GM13976 (cell line): Measurements from ENCODE around the gene MYO18A.

Source experiments
- DNase-seq: peaks from one replicate; pipeline ENCODE4 v3.0.0; 2012; ENCODE audit warnings: low spot score
- in situ Hi-C: fragments of 300-500 bp; cut with MboI; formaldehyde crosslinking; loops from one replicate; pipeline ENCODE4 v1.12.0; 2022; ENCODE audit warnings: low sequenced_read_pairs, mixed read lengths, inconsistent platforms; ENCODE audit not compliant: unreplicated experiment
- TF ChIP-seq, protein P1 (sequence below): IDR thresholded peaks from 2 replicates; pipeline ENCODE4 v1.5.1; 2012; ENCODE audit warnings: borderline replicate concordance, mild to moderate bottlenecking; ENCODE audit not compliant: insufficient read depth; ENCODE audit errors: extremely low read depth, missing control alignments, control extremely low read depth

The MYO18A gene

GRCh38 chr17:29179232-29180033 lies 765 bp downstream of the MYO18A start:
- TF ChIP-seq, protein P1, sequence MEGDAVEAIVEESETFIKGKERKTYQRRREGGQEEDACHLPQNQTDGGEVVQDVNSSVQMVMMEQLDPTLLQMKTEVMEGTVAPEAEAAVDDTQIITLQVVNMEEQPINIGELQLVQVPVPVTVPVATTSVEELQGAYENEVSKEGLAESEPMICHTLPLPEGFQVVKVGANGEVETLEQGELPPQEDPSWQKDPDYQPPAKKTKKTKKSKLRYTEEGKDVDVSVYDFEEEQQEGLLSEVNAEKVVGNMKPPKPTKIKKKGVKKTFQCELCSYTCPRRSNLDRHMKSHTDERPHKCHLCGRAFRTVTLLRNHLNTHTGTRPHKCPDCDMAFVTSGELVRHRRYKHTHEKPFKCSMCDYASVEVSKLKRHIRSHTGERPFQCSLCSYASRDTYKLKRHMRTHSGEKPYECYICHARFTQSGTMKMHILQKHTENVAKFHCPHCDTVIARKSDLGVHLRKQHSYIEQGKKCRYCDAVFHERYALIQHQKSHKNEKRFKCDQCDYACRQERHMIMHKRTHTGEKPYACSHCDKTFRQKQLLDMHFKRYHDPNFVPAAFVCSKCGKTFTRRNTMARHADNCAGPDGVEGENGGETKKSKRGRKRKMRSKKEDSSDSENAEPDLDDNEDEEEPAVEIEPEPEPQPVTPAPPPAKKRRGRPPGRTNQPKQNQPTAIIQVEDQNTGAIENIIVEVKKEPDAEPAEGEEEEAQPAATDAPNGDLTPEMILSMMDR: no peak
- in situ Hi-C loops: no loop called here
- no peak for DNase-seq

DNA sequence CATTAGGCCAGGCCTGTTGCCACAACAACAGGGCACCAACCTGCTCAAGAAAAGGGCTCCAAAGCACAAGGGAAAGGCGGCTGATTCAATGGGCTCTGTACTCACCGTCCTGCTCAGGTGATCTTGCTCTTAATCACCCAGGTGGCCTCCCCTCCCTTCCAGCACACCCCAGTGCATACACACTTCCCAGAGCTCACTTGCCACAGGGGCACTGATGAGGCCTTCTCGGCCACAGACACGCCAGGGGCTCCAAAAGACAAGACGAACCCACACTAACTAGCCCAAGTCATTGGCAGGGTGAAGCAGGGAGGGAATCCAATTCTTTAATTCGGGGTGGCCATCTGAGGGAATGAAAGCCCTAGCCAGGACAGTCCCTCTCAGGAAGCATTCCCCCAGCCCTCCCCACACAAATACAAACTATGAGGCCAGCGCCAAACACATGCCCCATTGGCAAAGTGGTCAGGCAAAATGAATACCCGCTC lies 1.4 kb downstream of the MYO18A start:
- TF ChIP-seq, protein P1: no peak
- in situ Hi-C loops: no loop called here
- DNase-seq: no peak

DNA sequence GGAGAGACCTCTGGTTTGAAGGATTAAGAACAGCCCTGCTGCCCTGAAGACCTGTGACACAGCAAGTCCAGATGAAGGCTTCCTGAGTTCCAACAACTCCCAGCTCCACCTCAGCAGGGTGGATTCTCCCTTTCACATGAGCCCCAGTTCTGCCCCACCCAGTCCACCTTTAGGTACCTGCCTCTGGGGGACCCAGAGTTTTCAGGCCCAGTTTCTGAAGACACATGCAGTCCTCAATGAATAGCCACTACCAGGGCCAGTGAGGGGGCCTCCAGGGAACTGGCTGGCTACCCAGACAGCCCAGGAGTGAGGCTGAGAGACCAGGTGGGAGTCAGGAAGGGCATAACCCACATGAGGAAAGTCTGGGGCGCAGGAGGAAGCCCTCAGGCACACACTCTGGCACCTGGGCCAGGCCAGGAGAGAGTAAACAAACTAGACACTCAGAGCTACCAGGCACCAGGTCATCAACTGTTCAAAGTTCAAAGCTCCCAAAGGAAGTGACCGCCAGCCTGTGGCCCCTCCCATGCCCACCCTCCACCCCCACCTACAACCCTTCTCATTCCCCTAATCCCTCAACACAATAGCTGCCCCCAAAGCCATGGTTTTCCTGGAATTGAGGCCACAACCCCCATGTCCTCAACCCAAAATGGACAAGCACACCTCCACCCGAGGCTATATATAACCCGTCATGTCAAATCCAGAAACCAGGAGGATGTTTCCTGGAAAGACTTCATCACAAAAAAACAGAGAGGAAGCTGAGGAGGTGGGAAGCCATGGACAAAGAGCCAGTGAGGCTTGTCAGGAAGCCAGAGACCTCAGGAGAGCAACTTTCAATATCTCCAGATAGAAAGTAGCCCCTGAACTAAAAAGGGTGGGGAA lies 2.1 kb downstream of the MYO18A start:
- no peak for DNase-seq
- in situ Hi-C loops: no loop called here
- TF ChIP-seq, protein P1: no peak

DNA sequence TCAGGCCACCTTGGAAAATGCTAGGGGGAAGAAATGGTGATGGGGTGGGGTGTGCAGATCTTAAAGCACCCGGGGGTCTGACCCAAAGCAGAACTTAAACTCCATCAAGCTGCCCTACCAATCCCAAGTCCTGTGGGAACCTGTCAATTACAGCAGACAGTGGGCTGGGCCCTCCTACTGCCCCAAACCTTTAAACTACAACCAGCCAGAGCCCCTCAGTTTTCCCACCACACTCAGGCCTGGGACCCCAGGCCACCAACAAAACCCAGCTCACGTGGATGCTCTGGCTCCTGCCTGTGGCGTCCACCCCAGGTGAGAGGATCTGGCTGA lies 2.7 kb downstream of the MYO18A start:
- in situ Hi-C loops: no loop called here
- TF ChIP-seq, protein P1: no peak

GRCh38 chr17:29176558-29177351 lies 3.4 kb downstream of the MYO18A start:
- in situ Hi-C loops: no loop called here
- DNase-seq: peak; percentile 82
- TF ChIP-seq, protein P1: no peak

More for the DNA sequence above, 2.7 kb downstream of the MYO18A start:
- DNase-seq: no peak

GRCh38 chr17:29175349-29175748 lies 4.8 kb downstream of the MYO18A start:
- in situ Hi-C loops: no loop called here
- no peak for DNase-seq
- TF ChIP-seq, protein P1: no peak
